HEK293 (cell line): Measurements from ENCODE around the gene ENO2.

Source experiments
- BCL6B ChIP-seq: fragments of 450-650 bp; formaldehyde crosslinking; IDR thresholded peaks from 2 replicates; pipeline ENCODE4 v1.5.1; 2017; ENCODE audit warnings: missing biosample characterization, missing genetic modification characterization
- CTCF ChIP-seq: fragments of 450-650 bp; formaldehyde crosslinking; IDR thresholded peaks from 2 replicates; pipeline ENCODE4 v1.5.1; 2016; ENCODE audit warnings: missing biosample characterization, missing genetic modification characterization
- HIC1 ChIP-seq: fragments of 450-650 bp; formaldehyde crosslinking; IDR thresholded peaks from 2 replicates; pipeline ENCODE4 v1.5.1; 2016; ENCODE audit warnings: missing biosample characterization, missing genetic modification characterization
- INSM2 ChIP-seq: fragments of 450-650 bp; formaldehyde crosslinking; IDR thresholded peaks from 2 replicates; pipeline ENCODE4 v1.5.1; 2016; ENCODE audit warnings: missing biosample characterization, missing genetic modification characterization
- KLF16 ChIP-seq: fragments of 450-650 bp; formaldehyde crosslinking; IDR thresholded peaks from 2 replicates; pipeline ENCODE4 v1.5.1; 2017; ENCODE audit warnings: missing biosample characterization, missing genetic modification characterization
- ZFHX2 ChIP-seq: fragments of 450-650 bp; formaldehyde crosslinking; conservative IDR thresholded peaks from 2 replicates; pipeline ENCODE4 v1.5.1; 2016; ENCODE audit warnings: missing biosample characterization, missing genetic modification characterization
- ZNF2 ChIP-seq: fragments of 450-650 bp; formaldehyde crosslinking; IDR thresholded peaks from 2 replicates; pipeline ENCODE4 v1.5.1; 2016; ENCODE audit warnings: missing biosample characterization, missing genetic modification characterization
- ZNF24 ChIP-seq: fragments of 450-650 bp; formaldehyde crosslinking; IDR thresholded peaks from 2 replicates; pipeline ENCODE4 v1.5.1; 2016; ENCODE audit warnings: missing biosample characterization, missing genetic modification characterization
- ZNF335 ChIP-seq: fragments of 450-650 bp; formaldehyde crosslinking; conservative IDR thresholded peaks from 2 replicates; pipeline ENCODE4 v1.5.1; 2016; ENCODE audit warnings: missing biosample characterization, missing genetic modification characterization
- ZNF48 ChIP-seq: fragments of 450-650 bp; formaldehyde crosslinking; IDR thresholded peaks from 2 replicates; pipeline ENCODE4 v1.5.1; 2016; ENCODE audit warnings: missing biosample characterization, missing genetic modification characterization
- ZNF501 ChIP-seq: fragments of 450-650 bp; formaldehyde crosslinking; IDR thresholded peaks from 2 replicates; pipeline ENCODE4 v1.5.1; 2016; ENCODE audit warnings: missing biosample characterization, missing genetic modification characterization
- ZNF843 ChIP-seq: fragments of 450-650 bp; formaldehyde crosslinking; IDR thresholded peaks from 2 replicates; pipeline ENCODE4 v1.5.1; 2016; ENCODE audit warnings: missing biosample characterization, missing genetic modification characterization
- ZXDB ChIP-seq: fragments of 450-650 bp; formaldehyde crosslinking; IDR thresholded peaks from 2 replicates; pipeline ENCODE4 v1.5.1; 2016; ENCODE audit warnings: missing biosample characterization, missing genetic modification characterization
- TF ChIP-seq, protein P1 (sequence below): fragments of 450-650 bp; formaldehyde crosslinking; IDR thresholded peaks from 2 replicates; pipeline ENCODE4 v1.5.1; 2016; ENCODE audit warnings: missing biosample characterization, missing genetic modification characterization
- TF ChIP-seq, protein P2 (sequence below): fragments of 450-650 bp; IDR thresholded peaks from 2 replicates; pipeline ENCODE4 v1.5.1; 2018; ENCODE audit warnings: missing biosample characterization, missing genetic modification characterization
- TF ChIP-seq, protein P3 (sequence below): fragments of 450-650 bp; formaldehyde crosslinking; conservative IDR thresholded peaks from 2 replicates; pipeline ENCODE4 v1.5.1; 2016; ENCODE audit warnings: low read depth, missing biosample characterization, missing genetic modification characterization

ENO2 gene

DNA sequence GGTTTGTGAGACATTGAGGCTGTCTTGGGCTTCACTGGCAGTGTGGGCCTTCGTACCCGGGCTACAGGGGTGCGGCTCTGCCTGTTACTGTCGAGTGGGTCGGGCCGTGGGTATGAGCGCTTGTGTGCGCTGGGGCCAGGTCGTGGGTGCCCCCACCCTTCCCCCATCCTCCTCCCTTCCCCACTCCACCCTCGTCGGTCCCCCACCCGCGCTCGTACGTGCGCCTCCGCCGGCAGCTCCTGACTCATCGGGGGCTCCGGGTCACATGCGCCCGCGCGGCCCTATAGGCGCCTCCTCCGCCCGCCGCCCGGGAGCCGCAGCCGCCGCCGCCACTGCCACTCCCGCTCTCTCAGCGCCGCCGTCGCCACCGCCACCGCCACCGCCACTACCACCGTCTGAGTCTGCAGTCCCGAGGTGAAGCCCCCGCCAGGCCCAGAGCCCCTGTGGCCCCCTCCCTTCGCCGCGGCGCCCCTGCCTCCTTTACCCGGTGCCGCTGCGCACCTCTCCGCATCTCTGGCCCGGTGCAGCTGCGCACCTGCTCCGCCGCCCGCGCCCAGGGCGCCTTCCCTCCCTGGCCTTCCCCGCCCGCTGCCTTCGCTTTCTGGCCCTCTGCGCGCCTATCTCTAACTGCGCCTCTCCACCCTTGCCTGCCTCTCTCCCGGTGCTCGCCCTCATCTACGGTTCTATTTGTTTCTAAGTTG is at the start of gene ENO2 (continued):
- peak; percentile 62; the same call in 1 of the 2 replicates for TF ChIP-seq ZNF501 (tag by site-specific recombination)
- TF ChIP-seq ZFHX2 (tag by site-specific recombination): peak; percentile 97
- peak; percentile 66 for TF ChIP-seq KLF16 (tag by site-specific recombination)
- peak; percentile 37; the same call in 1 of the 2 replicates for TF ChIP-seq ZNF24 (tag by site-specific recombination)
- TF ChIP-seq, protein P1, sequence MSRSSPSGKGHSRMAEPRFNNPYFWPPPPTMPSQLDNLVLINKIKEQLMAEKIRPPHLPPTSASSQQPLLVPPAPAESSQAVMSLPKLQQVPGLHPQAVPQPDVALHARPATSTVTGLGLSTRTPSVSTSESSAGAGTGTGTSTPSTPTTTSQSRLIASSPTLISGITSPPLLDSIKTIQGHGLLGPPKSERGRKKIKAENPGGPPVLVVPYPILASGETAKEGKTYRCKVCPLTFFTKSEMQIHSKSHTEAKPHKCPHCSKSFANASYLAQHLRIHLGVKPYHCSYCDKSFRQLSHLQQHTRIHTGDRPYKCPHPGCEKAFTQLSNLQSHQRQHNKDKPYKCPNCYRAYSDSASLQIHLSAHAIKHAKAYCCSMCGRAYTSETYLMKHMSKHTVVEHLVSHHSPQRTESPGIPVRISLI (tag by site-specific recombination): no peak
- no peak for TF ChIP-seq BCL6B (tag by site-specific recombination)
- TF ChIP-seq CTCF (tag by site-specific recombination): peak; percentile 12
- peak; percentile 54; the same call in 1 of the 2 replicates for TF ChIP-seq ZXDB
- TF ChIP-seq, protein P2, sequence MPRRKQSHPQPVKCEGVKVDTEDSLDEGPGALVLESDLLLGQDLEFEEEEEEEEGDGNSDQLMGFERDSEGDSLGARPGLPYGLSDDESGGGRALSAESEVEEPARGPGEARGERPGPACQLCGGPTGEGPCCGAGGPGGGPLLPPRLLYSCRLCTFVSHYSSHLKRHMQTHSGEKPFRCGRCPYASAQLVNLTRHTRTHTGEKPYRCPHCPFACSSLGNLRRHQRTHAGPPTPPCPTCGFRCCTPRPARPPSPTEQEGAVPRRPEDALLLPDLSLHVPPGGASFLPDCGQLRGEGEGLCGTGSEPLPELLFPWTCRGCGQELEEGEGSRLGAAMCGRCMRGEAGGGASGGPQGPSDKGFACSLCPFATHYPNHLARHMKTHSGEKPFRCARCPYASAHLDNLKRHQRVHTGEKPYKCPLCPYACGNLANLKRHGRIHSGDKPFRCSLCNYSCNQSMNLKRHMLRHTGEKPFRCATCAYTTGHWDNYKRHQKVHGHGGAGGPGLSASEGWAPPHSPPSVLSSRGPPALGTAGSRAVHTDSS (tag by site-specific recombination): no peak
- TF ChIP-seq ZNF843 (tag by site-specific recombination): 0 out of 2 replicates have a peak, but pooled peaks have one; percentile 15
- peak; percentile 39; the same call in 1 of the 2 replicates for TF ChIP-seq HIC1 (tag by site-specific recombination)
- TF ChIP-seq, protein P3, sequence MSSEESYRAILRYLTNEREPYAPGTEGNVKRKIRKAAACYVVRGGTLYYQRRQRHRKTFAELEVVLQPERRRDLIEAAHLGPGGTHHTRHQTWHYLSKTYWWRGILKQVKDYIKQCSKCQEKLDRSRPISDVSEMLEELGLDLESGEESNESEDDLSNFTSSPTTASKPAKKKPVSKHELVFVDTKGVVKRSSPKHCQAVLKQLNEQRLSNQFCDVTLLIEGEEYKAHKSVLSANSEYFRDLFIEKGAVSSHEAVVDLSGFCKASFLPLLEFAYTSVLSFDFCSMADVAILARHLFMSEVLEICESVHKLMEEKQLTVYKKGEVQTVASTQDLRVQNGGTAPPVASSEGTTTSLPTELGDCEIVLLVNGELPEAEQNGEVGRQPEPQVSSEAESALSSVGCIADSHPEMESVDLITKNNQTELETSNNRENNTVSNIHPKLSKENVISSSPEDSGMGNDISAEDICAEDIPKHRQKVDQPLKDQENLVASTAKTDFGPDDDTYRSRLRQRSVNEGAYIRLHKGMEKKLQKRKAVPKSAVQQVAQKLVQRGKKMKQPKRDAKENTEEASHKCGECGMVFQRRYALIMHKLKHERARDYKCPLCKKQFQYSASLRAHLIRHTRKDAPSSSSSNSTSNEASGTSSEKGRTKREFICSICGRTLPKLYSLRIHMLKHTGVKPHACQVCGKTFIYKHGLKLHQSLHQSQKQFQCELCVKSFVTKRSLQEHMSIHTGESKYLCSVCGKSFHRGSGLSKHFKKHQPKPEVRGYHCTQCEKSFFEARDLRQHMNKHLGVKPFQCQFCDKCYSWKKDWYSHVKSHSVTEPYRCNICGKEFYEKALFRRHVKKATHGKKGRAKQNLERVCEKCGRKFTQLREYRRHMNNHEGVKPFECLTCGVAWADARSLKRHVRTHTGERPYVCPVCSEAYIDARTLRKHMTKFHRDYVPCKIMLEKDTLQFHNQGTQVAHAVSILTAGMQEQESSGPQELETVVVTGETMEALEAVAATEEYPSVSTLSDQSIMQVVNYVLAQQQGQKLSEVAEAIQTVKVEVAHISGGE (tag by site-specific recombination): peak; percentile 88
- peak; percentile 80 for TF ChIP-seq ZNF2 (tag by site-specific recombination)
- no peak for TF ChIP-seq ZNF48 (tag by site-specific recombination)
- TF ChIP-seq INSM2 (tag by site-specific recombination): no peak
- peak; percentile 79 for TF ChIP-seq ZNF335
